ENCODE data around the gene DCUN1D1. TPM values are rescaled to one million over a fixed set of nuclear protein-coding genes. Genes with fewer than 3 reads are reported as not detected.

Gene DCUN1D1
- total and polyA plus RNA-seq, 2 of the 8 experiments (the other 6 are each of a cell fraction or from before 2014, with no cell fraction given): 6.8 to 70.3 TPM

DNA sequence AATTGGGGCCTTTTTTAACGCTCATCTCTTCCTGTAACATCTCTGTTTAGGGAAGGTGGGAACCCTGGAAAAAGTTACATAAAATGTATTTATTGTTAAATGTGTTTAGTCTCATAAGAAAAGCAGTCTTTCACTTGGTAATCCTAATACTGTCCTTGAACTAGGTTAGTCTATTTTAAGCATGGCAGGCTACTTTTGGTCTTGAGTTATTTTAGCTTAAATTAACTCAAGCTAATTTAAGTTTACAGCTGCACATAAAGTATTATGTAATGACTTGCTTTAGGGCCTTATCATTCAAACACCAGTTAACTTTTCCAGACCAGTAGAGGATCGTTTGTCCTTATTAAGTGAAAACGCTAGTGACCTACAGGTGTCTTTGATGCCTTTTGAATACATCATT lies 63.2 kb downstream of the DCUN1D1 start (continued):
- TF ChIP-seq, protein P1, sequence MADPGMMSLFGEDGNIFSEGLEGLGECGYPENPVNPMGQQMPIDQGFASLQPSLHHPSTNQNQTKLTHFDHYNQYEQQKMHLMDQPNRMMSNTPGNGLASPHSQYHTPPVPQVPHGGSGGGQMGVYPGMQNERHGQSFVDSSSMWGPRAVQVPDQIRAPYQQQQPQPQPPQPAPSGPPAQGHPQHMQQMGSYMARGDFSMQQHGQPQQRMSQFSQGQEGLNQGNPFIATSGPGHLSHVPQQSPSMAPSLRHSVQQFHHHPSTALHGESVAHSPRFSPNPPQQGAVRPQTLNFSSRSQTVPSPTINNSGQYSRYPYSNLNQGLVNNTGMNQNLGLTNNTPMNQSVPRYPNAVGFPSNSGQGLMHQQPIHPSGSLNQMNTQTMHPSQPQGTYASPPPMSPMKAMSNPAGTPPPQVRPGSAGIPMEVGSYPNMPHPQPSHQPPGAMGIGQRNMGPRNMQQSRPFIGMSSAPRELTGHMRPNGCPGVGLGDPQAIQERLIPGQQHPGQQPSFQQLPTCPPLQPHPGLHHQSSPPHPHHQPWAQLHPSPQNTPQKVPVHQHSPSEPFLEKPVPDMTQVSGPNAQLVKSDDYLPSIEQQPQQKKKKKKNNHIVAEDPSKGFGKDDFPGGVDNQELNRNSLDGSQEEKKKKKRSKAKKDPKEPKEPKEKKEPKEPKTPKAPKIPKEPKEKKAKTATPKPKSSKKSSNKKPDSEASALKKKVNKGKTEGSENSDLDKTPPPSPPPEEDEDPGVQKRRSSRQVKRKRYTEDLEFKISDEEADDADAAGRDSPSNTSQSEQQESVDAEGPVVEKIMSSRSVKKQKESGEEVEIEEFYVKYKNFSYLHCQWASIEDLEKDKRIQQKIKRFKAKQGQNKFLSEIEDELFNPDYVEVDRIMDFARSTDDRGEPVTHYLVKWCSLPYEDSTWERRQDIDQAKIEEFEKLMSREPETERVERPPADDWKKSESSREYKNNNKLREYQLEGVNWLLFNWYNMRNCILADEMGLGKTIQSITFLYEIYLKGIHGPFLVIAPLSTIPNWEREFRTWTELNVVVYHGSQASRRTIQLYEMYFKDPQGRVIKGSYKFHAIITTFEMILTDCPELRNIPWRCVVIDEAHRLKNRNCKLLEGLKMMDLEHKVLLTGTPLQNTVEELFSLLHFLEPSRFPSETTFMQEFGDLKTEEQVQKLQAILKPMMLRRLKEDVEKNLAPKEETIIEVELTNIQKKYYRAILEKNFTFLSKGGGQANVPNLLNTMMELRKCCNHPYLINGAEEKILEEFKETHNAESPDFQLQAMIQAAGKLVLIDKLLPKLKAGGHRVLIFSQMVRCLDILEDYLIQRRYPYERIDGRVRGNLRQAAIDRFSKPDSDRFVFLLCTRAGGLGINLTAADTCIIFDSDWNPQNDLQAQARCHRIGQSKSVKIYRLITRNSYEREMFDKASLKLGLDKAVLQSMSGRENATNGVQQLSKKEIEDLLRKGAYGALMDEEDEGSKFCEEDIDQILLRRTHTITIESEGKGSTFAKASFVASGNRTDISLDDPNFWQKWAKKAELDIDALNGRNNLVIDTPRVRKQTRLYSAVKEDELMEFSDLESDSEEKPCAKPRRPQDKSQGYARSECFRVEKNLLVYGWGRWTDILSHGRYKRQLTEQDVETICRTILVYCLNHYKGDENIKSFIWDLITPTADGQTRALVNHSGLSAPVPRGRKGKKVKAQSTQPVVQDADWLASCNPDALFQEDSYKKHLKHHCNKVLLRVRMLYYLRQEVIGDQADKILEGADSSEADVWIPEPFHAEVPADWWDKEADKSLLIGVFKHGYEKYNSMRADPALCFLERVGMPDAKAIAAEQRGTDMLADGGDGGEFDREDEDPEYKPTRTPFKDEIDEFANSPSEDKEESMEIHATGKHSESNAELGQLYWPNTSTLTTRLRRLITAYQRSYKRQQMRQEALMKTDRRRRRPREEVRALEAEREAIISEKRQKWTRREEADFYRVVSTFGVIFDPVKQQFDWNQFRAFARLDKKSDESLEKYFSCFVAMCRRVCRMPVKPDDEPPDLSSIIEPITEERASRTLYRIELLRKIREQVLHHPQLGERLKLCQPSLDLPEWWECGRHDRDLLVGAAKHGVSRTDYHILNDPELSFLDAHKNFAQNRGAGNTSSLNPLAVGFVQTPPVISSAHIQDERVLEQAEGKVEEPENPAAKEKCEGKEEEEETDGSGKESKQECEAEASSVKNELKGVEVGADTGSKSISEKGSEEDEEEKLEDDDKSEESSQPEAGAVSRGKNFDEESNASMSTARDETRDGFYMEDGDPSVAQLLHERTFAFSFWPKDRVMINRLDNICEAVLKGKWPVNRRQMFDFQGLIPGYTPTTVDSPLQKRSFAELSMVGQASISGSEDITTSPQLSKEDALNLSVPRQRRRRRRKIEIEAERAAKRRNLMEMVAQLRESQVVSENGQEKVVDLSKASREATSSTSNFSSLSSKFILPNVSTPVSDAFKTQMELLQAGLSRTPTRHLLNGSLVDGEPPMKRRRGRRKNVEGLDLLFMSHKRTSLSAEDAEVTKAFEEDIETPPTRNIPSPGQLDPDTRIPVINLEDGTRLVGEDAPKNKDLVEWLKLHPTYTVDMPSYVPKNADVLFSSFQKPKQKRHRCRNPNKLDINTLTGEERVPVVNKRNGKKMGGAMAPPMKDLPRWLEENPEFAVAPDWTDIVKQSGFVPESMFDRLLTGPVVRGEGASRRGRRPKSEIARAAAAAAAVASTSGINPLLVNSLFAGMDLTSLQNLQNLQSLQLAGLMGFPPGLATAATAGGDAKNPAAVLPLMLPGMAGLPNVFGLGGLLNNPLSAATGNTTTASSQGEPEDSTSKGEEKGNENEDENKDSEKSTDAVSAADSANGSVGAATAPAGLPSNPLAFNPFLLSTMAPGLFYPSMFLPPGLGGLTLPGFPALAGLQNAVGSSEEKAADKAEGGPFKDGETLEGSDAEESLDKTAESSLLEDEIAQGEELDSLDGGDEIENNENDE (IDR thresholded peaks at IDR 0.05; ENCODE audit: insufficient replicate concordance, low read length): no peak
- TF ChIP-seq SIX5 (IDR thresholded peaks at IDR 0.05; ENCODE audit: low read depth, low read length) (no peak), CBX8 (IDR thresholded peaks at IDR 0.05; ENCODE audit: borderline replicate concordance, low read depth, low read length) (no peak), RNF2 (IDR thresholded peaks at IDR 0.05; ENCODE audit: borderline replicate concordance, low read depth, low read length, missing control alignments, poor library complexity, severe bottlenecking) (no peak), TCF12 (IDR thresholded peaks at IDR 0.05; ENCODE audit: low read depth, low read length) (no peak), CEBPB (IDR thresholded peaks at IDR 0.05; ENCODE audit: low read depth, low read length) (no peak), HDAC6 (IDR thresholded peaks at IDR 0.05; ENCODE audit: low read depth, low read length) (no peak), EZH2 (IDR thresholded peaks at IDR 0.05; ENCODE audit: low read depth, low read length, severe bottlenecking) (no peak), RBBP5 (IDR thresholded peaks at IDR 0.05; ENCODE audit: borderline replicate concordance, low read depth, low read length) (no peak), SUZ12 (IDR thresholded peaks at IDR 0.05; ENCODE audit: low read length) (no peak)
- TF ChIP-seq, protein P2, sequence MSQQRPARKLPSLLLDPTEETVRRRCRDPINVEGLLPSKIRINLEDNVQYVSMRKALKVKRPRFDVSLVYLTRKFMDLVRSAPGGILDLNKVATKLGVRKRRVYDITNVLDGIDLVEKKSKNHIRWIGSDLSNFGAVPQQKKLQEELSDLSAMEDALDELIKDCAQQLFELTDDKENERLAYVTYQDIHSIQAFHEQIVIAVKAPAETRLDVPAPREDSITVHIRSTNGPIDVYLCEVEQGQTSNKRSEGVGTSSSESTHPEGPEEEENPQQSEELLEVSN (IDR thresholded peaks at IDR 0.05): no peak
